ENCODE data around the gene PLET1.
"Not testable (repeated sequence)": the region's sequence is repeated elsewhere in the genome, so short reads cannot be mapped to it uniquely, and the experiment has no call there.

The PLET1 gene

GRCh38 chr11:112210890-112211289 lies 49.8 kb downstream of the PLET1 start:
- Histone ChIP-seq H3K27me3 (ENCODE audit: insufficient read depth, poor library complexity, severe bottlenecking) (no peaks in the 10 kb centered on the region), H3K27ac (replicated peaks) (no peak overlapping the region), H3K4me3 (replicated peaks; ENCODE audit: insufficient read depth, low read length) (no peak overlapping the region)
- DNase-seq (ENCODE audit: low read depth in 1 of 2, low spot score in 1 of 2) = no peak
- TF ChIP-seq CTCF (IDR thresholded peaks at IDR 0.05; ENCODE audit: insufficient read depth, low read length) (no peak), SPI1 (IDR thresholded peaks at IDR 0.05; ENCODE audit: borderline replicate concordance, low read depth) (no peak), GABPA (IDR thresholded peaks at IDR 0.05; ENCODE audit: low read depth) (no peak), REST (IDR thresholded peaks at IDR 0.05; ENCODE audit: insufficient replicate concordance, low read depth) (no peak), POLR2AphosphoS5 (IDR thresholded peaks at IDR 0.05; ENCODE audit: low read depth) (no peak)

- TF ChIP-seq GABPA (IDR thresholded peaks at IDR 0.05; ENCODE audit: low read depth) (no peak), SPI1 (IDR thresholded peaks at IDR 0.05; ENCODE audit: borderline replicate concordance, low read depth) (no peak), CTCF (IDR thresholded peaks at IDR 0.05; ENCODE audit: insufficient read depth, low read length) (no peak), POLR2AphosphoS5 (IDR thresholded peaks at IDR 0.05; ENCODE audit: low read depth) (no peak), REST (IDR thresholded peaks at IDR 0.05; ENCODE audit: insufficient replicate concordance, low read depth) (no peak)
- no peak for DNase-seq (ENCODE audit: low read depth in 1 of 2, low spot score in 1 of 2)
- Histone ChIP-seq H3K4me3 (replicated peaks; ENCODE audit: insufficient read depth, low read length) (no peak overlapping the region), H3K27me3 (ENCODE audit: insufficient read depth, poor library complexity, severe bottlenecking) (no peaks in the 10 kb centered on the region), H3K27ac (replicated peaks) (no peak overlapping the region)
Measured at GRCh38 chr11:112206071-112206470, 54.6 kb downstream of the PLET1 start.

- no peak for DNase-seq (ENCODE audit: low read depth in 1 of 2, low spot score in 1 of 2)
- no peak overlapping the region for H3K4me3 ChIP-seq (replicated peaks; ENCODE audit: insufficient read depth, low read length)
- no peak for TF ChIP-seq REST (IDR thresholded peaks at IDR 0.05; ENCODE audit: insufficient replicate concordance, low read depth)
- no peak for TF ChIP-seq GABPA (IDR thresholded peaks at IDR 0.05; ENCODE audit: low read depth)
- no peak for TF ChIP-seq CTCF (IDR thresholded peaks at IDR 0.05; ENCODE audit: insufficient read depth, low read length)
- peak; percentile 98 for TF ChIP-seq SPI1 (IDR thresholded peaks at IDR 0.05; ENCODE audit: borderline replicate concordance, low read depth)
- no peak for TF ChIP-seq POLR2AphosphoS5 (IDR thresholded peaks at IDR 0.05; ENCODE audit: low read depth)
- H3K27me3 ChIP-seq (ENCODE audit: insufficient read depth, poor library complexity, severe bottlenecking) = no peaks in the 10 kb centered on the region
- peak overlapping the region; percentile 49 for H3K27ac ChIP-seq (replicated peaks)
Measured at GRCh38 chr11:112200252-112200651, 60.4 kb downstream of the PLET1 start.

- not testable (repeated sequence) for H3K27me3 ChIP-seq (ENCODE audit: insufficient read depth, poor library complexity, severe bottlenecking); H3K27ac ChIP-seq (replicated peaks); DNase-seq (ENCODE audit: low read depth in 1 of 2, low spot score in 1 of 2); H3K4me3 ChIP-seq (replicated peaks; ENCODE audit: insufficient read depth, low read length)
Measured at GRCh38 chr11:112199101-112199500, 61.6 kb downstream of the PLET1 start.

Measured in HL-60 (cell line).